ENCODE measurements around the gene TAMM41.
"Not testable (repeated sequence)": the region's sequence is repeated elsewhere in the genome, so short reads cannot be mapped to it uniquely, and the experiment has no call there.

TAMM41 gene, protein sequence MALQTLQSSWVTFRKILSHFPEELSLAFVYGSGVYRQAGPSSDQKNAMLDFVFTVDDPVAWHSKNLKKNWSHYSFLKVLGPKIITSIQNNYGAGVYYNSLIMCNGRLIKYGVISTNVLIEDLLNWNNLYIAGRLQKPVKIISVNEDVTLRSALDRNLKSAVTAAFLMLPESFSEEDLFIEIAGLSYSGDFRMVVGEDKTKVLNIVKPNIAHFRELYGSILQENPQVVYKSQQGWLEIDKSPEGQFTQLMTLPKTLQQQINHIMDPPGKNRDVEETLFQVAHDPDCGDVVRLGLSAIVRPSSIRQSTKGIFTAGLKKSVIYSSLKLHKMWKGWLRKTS

DNA sequence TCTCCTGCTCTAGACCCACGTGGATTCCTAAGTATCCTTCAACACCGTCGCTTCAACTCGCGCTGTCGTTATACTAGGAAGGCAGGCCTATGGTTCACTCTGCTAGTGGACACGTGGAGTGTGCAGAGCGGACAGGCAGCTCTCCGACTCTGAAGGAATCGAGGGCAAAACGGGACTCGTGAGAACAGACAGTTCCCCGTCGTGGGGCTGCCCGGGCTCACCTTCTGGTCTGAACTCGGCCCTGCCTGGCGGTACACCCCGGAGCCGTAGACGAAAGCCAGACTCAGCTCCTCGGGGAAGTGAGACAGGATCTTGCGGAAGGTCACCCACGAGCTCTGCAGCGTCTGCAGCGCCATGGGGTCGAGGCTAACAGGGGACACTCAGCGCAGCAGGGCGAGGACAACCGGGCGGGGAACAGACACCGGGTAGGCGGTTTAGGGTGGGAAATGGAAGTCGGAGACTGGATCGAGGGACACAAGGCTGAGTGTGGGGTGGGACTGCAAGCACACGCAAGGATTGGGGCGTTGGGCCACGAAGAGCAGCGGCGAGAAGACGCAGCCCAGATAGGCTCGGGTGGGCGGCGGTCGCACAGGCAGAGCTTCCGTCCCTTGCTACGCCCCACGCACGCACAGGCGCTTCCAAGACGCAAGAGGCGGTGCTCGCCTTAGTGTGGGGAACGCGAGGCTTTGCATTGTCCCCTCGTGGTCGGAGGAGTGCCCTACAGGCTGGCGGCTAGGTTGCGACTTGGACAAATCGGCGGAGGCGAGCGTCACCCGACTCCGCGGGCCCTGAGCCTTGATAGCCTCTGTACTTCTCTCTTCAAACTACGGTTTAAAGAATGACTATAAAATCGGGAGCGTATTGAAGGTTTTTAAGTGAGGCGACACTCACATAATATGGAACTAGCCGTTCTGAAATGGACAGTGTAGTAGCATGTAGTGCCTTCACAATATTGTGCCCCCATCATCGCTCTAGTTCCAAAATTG lies at the start of gene TAMM41:
Gene TAMM41 (minus strand): TSS at position 605 of the 986 bp plus-strand sequence. CDS start 249 bp downstream, at position 356.
- DNase-seq (ENCODE audit: low read depth, low spot score), result peak; percentile 94

GRCh38 chr3:11878837-11879236 lies 32.2 kb upstream of the TAMM41 start:
- DNase-seq (ENCODE audit: low read depth, low spot score), result no peak

DNA sequence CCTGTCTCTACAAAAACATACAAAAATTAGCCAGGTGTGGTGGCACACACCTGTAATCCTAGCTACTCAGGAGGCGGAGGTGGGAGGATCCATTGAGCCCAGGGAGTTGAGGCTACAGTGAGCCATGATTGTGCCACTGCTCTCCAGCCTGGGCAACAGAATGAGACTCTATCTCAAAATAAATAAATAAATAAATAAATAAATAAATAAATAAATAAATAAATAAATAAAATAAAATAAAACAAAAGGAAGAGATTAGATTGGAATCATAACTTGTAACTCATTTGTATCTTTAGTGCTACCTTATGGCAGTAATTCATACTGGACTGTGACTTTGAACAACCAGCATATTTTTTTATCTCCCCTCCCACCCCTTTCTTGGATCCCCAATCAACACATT lies 28.0 kb upstream of the TAMM41 start:
- DNase-seq (ENCODE audit: low read depth, low spot score), result not testable (repeated sequence)

GRCh38 chr3:11863739-11864138 lies 17.1 kb upstream of the TAMM41 start:
- DNase-seq (ENCODE audit: low read depth, low spot score), result not testable (repeated sequence)

DNA sequence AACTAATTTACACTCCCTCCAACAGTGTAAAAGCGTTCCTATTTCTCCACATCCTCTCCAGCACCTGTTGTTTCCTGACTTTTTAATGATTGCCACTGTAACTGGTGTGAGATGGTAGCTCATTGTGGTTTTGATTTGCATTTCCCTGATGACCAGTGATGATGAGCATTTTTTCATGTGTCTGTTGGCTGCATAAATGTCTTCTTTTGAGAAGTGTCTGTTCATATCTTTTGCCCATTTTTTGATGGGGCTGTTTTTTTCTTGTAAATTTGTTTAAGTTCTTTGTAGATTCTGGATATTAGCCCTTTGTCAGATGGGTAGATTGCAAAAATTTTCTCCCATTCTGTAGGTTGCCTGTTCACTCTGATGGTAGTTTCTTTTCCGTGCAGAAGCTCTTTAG lies 15.9 kb upstream of the TAMM41 start:
- not testable (repeated sequence) for DNase-seq (ENCODE audit: low read depth, low spot score)

- DNase-seq (ENCODE audit: low read depth, low spot score), result not testable (repeated sequence)
Measured at GRCh38 chr3:11862145-11862544, 15.5 kb upstream of the TAMM41 start.

- DNase-seq (ENCODE audit: low read depth, low spot score), result not testable (repeated sequence)
Measured at GRCh38 chr3:11860213-11860612, 13.5 kb upstream of the TAMM41 start.

DNA sequence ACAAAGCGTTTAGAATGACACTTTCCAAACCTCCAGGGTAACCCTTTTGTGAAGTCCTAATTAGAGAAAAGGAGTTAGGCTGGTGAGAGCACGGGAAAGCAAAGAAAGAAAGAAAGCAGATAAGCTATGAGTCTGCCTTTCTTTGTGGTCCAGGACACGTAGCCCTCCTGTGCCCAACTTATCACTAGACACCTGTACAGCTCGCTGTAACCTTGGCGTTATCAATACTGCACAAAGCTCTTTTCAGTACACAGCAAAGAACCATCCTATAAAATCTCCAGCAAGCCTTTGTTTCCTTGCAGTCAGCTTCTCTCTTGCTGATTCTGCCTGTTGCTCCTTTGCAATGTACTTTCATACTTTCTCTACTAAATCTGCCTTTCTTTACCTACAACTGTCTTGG lies 6.8 kb upstream of the TAMM41 start:
- no peak for DNase-seq (ENCODE audit: low read depth, low spot score)

- DNase-seq (ENCODE audit: low read depth, low spot score), result no peak
Measured at GRCh38 chr3:11850003-11850402, 3.3 kb upstream of the TAMM41 start.

GRCh38 chr3:11847607-11848006 lies 922 bp upstream of the TAMM41 start:
- DNase-seq (ENCODE audit: low read depth, low spot score), result no peak

- no peak for DNase-seq (ENCODE audit: low read depth, low spot score)
Measured at GRCh38 chr3:11845651-11846050, 1.0 kb downstream of the TAMM41 start.

DNA sequence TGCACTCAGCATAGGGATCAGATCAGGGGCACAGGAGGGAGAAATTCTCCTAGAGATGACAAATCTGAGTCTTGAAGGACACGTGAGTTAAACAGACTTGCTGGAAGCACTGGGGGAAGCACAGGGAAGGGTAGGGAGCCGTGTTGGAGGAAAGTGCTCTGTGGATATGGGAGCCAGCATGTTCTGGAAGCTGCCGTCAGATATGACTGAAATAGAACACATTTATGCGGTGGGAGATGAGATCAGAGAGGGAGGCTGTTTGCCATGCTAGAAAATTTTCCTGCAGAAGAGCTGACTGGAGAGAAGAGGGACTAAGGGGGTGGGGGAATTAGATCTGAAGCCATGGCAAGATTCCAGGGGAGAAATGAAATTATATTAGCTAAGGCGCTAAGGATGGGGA lies 1.8 kb downstream of the TAMM41 start:
- DNase-seq (ENCODE audit: low read depth, low spot score), result no peak

DNA sequence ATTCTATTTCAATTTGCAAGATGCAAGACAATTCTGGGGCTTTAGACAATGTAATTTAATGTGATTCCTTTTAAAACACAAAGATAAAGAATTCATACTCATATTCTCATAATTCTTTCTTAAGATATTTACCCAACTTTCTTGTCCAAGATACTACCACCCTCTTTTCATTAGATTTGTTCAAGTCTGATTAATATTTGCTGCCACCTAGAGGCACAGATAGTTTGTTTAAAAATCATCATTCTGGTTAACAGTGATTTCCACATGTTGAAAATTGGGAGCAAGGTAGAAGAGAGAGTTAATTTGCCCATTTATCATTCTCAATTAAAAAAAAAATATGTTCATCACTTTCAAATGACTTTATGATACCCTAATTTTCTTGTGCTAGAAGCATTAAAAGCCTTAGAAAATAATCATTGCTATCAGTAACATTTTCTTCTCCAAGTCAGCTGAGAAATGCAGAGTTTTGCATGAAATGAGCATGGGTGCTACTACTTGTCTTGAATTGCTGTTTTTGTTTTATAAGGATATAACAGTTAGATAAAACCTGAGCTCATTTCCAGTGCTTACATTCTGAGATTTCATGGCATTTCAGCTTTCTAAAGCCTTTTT lies 11.6 kb downstream of the TAMM41 start:
- peak; percentile 49 for DNase-seq (ENCODE audit: low read depth, low spot score)

- DNase-seq (ENCODE audit: low read depth, low spot score), result peak; percentile 78
Measured at GRCh38 chr3:11832981-11833905, 13.4 kb downstream of the TAMM41 start.

DNA sequence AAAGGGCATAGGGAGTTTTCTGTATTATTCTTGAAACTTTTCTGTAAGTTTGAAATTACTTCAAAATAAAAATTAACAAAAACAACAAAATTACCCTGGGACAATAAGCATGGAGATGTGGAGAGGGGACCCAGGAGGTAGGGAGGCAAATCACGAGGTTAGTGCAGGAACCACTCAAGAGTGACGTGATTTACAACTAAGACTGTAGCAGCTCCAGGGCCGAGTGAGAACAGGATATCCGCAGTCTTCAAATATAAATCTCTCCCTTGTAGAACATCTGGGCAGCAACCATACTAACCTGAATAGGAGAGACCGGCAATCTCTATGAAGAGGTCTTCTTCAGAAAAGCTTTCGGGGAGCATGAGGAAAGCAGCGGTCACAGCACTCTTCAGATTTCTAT lies 17.3 kb downstream of the TAMM41 start:
- no peak for DNase-seq (ENCODE audit: low read depth, low spot score)

DNA sequence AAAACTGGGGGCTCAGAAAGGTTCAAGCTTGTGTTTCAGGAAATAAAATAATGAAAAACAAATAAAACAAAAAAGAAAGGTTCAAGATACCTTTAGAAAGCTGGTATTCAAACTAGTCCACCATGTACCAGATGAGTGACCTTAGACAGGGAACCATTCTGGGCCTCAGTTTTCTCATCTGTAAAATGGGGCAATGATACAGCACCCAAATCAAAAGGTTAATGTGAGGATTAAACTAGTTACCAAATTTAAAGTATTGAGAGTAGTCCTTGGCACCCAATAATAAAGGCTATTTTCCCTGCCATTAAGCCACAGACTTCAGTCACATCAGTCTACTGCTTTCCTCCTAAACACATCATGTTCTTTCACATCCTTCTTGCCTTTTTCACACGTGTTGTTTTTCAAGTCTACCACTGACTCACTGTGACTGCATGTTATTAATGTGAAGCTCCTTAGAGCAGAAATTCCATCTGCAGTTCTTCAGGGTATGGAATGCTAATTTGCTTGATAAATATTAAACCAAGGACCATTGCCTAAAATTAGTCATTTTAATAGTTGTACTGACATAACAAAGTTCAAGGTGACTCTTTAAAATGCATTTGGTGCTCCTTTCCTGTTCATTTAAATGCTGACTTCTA lies 19.9 kb downstream of the TAMM41 start:
- peak; percentile 19 for DNase-seq (ENCODE audit: low read depth, low spot score)

DNA sequence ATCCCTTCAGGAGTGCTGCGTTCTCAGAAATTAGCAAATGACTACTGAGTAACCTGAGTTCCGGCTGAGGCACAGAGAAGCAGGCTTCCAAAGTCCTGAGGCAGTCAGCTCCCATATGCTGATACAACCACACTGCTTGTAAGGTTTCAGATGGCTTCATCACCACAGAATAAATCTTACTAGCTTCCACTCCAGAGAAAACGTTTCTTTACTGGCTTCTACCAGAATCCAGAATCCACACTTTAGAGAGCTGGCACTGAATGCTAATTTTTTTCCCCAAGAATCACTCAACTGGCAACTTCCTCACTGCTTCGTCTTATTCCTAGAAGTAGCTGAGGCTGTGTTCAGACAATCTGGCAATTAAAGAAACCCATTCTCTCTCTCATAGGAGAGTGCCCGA lies 21.4 kb downstream of the TAMM41 start:
- DNase-seq (ENCODE audit: low read depth, low spot score), result no peak

DNA sequence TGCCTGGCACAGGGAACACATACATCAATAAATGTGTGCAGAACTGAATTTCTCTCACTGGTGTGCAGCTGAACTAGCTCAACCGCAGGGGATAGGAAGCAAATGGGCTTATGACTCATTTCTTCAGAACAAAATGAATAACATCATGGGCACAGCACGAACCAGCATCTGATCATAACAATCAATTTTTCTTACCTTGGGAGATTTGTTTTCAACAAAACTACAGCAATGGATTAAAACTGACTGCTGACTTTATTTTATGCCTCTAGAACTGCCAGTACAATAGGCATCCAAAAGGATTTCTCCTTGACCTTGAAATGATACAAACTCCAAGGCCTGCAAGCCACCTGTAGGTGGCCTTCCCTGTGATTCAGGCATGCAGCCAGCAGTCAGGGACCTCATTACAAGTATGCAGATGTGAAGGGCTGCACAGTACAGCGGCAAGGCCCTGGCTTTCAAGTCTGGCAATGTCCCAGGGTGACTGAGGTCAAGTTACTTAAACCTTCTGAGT lies 26.1 kb downstream of the TAMM41 start:
- DNase-seq (ENCODE audit: low read depth, low spot score), result peak; percentile 60

- DNase-seq (ENCODE audit: low read depth, low spot score), result no peak
Measured at GRCh38 chr3:11819146-11819689, 27.5 kb downstream of the TAMM41 start.

DNA sequence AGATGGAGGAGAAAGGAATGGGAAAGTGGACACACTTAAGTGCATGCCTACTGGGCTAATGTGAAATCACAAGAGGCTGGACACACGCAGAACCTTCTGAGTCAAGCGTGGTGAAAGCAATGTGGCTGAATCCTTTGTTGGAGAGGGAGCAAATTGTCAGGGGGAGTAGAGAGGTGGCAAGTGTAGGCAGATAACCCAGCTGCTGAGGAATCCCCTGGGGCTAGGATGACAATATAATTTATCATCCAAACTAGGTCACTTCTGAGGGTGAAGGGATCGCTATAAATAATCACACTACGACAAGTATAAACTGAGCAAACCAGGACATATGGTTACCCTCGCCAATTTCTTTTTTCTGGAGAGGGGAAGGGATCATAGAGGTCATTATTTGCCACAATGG lies 28.7 kb downstream of the TAMM41 start:
- DNase-seq (ENCODE audit: low read depth, low spot score), result no peak
